Measurements from ENCODE around the gene RPS6KA4. TPM values are rescaled to one million over a fixed set of nuclear protein-coding genes. Genes with fewer than 3 reads are reported as not detected.

Gene RPS6KA4
- polyA plus RNA-seq, 1 donor from 2014 or later: 24.6 TPM

- H2AFZ ChIP-seq (ENCODE audit: low read depth, low read length): no peak overlapping the region
- TF ChIP-seq MXI1 (conservative IDR thresholded peaks at IDR 0.05; ENCODE audit: poor library complexity, severe bottlenecking): no peak
- TF ChIP-seq REST (IDR thresholded peaks at IDR 0.05; ENCODE audit: borderline replicate concordance): no peak
- TF ChIP-seq POLR2AphosphoS5 (IDR thresholded peaks at IDR 0.05): no peak
- no peak for TF ChIP-seq RAD21 (conservative IDR thresholded peaks at IDR 0.05)
- TF ChIP-seq TAF1 (IDR thresholded peaks at IDR 0.05; ENCODE audit: low read depth): no peak
- no peak for TF ChIP-seq SMC3 (conservative IDR thresholded peaks at IDR 0.05; ENCODE audit: poor library complexity)
- TF ChIP-seq EP300 (conservative IDR thresholded peaks at IDR 0.05; ENCODE audit: poor library complexity, severe bottlenecking): no peak
- no peak for TF ChIP-seq CTCF (IDR thresholded peaks at IDR 0.05; ENCODE audit: poor library complexity, severe bottlenecking)
- no peak for TF ChIP-seq EZH2 (IDR thresholded peaks at IDR 0.05; ENCODE audit: borderline replicate concordance, insufficient read depth, low read length, poor library complexity, severe bottlenecking)
- no peak overlapping the region for H3K4me2 ChIP-seq (ENCODE audit: low read length)
- no peak overlapping the region for H3K4me3 ChIP-seq (ENCODE audit: low read length)
- no peaks in the 10 kb centered on the region for H3K79me2 ChIP-seq (replicated peaks; ENCODE audit: insufficient read depth, low read length)
- H3K27ac ChIP-seq (ENCODE audit: low read length): no peak overlapping the region
- H3K9me3 ChIP-seq (ENCODE audit: low read length): no peaks in the 10 kb centered on the region
- no peaks in the 10 kb centered on the region for H3K27me3 ChIP-seq (ENCODE audit: insufficient read depth, low read depth, low read length)
- no peaks in the 10 kb centered on the region for H3F3A ChIP-seq (ENCODE audit: insufficient read depth, low read length, poor library complexity, severe bottlenecking)
- no peak overlapping the region for H3K9ac ChIP-seq (ENCODE audit: low read length)
- no peaks in the 10 kb centered on the region for H4K20me1 ChIP-seq (ENCODE audit: insufficient read depth)
- no peaks in the 10 kb centered on the region for H3K9me2 ChIP-seq (ENCODE audit: insufficient read depth, low read length)
- H3K36me3 ChIP-seq (ENCODE audit: insufficient read depth, low read length): no peaks in the 10 kb centered on the region
Measured at GRCh38 chr11:64339286-64339685, 19.7 kb upstream of the RPS6KA4 start.

- Histone ChIP-seq H3K27me3 (ENCODE audit: insufficient read depth, low read depth, low read length) (no peaks in the 10 kb centered on the region), H3K9me2 (ENCODE audit: insufficient read depth, low read length) (no peaks in the 10 kb centered on the region), H3K9me3 (ENCODE audit: low read length) (no peaks in the 10 kb centered on the region), H3K36me3 (ENCODE audit: insufficient read depth, low read length) (no peaks in the 10 kb centered on the region), H3F3A (ENCODE audit: insufficient read depth, low read length, poor library complexity, severe bottlenecking) (no peaks in the 10 kb centered on the region), H4K20me1 (ENCODE audit: insufficient read depth) (no peaks in the 10 kb centered on the region), H3K79me2 (replicated peaks; ENCODE audit: insufficient read depth, low read length) (no peaks in the 10 kb centered on the region), H3K27ac (ENCODE audit: low read length) (no peak within 1 kb of the TSS), H2AFZ (ENCODE audit: low read depth, low read length) (no peak within 1 kb of the TSS), H3K9ac (ENCODE audit: low read length) (no peak within 1 kb of the TSS), H3K4me2 (ENCODE audit: low read length) (no peak within 1 kb of the TSS), H3K4me3 (ENCODE audit: low read length) (no peak within 1 kb of the TSS)
- TF ChIP-seq POLR2AphosphoS5 (IDR thresholded peaks at IDR 0.05): no peak
- TF ChIP-seq EZH2 (IDR thresholded peaks at IDR 0.05; ENCODE audit: borderline replicate concordance, insufficient read depth, low read length, poor library complexity, severe bottlenecking): no peak
- no peak for TF ChIP-seq REST (IDR thresholded peaks at IDR 0.05; ENCODE audit: borderline replicate concordance)
- TF ChIP-seq CTCF (IDR thresholded peaks at IDR 0.05; ENCODE audit: poor library complexity, severe bottlenecking): no peak
- TF ChIP-seq TAF1 (IDR thresholded peaks at IDR 0.05; ENCODE audit: low read depth): no peak
- TF ChIP-seq EP300 (conservative IDR thresholded peaks at IDR 0.05; ENCODE audit: poor library complexity, severe bottlenecking): no peak
- no peak for TF ChIP-seq MXI1 (conservative IDR thresholded peaks at IDR 0.05; ENCODE audit: poor library complexity, severe bottlenecking)
- no peak for TF ChIP-seq RAD21 (conservative IDR thresholded peaks at IDR 0.05)
- no peak for TF ChIP-seq SMC3 (conservative IDR thresholded peaks at IDR 0.05; ENCODE audit: poor library complexity)
Measured at GRCh38 chr11:64339754-64340408, 19.1 kb upstream of the RPS6KA4 start, which contains the start of gene CCDC88B. TSS of gene CCDC88B (plus strand) at chr11:64340204. CDS start at chr11:64340267, 63 bp downstream.
